ENCODE data around the gene ARHGEF10L. TPM values are rescaled to one million over a fixed set of nuclear protein-coding genes. Genes with fewer than 3 reads are reported as not detected.

The ARHGEF10L gene
- polyA plus RNA-seq, 2 donors = 39.1 to 64.4 TPM

- peaks cover 5 to 45% of the 10 kb centered on the region in 2 donors for H3K36me3 ChIP-seq (ENCODE audit: control insufficient read depth in 2 of 2, insufficient read depth in 2 of 2, low read length in 1 of 2)
- no peaks in the 10 kb centered on the region for H3K9me3 ChIP-seq (ENCODE audit: control insufficient read depth in 2 of 2, insufficient read depth in 1 of 2, low read depth in 1 of 2, low read length in 1 of 2)
- no peak overlapping the region for H3K4me3 ChIP-seq (ENCODE audit: low read depth in 1 of 2, low read length in 2 of 2)
- no peak overlapping the region for H3K27ac ChIP-seq (ENCODE audit: low read depth in 2 of 2, low read length in 1 of 2)
- 83 to 85% methylated on average over 14 of the region's 14 CpGs for WGBS, 2 donors
- no peaks in the 10 kb centered on the region for H3K27me3 ChIP-seq (ENCODE audit: control insufficient read depth in 1 of 2, insufficient read depth in 2 of 2, low read length in 2 of 2)
- H3K4me1 ChIP-seq (ENCODE audit: control insufficient read depth in 2 of 2, insufficient read depth in 2 of 2, low read length in 1 of 2) = no peaks in the 10 kb centered on the region
These were observed 104.6 kb downstream of the ARHGEF10L start for GRCh38 chr1:17643861-17644703.

GRCh38 chr1:17645068-17645911 is 105.8 kb downstream of the ARHGEF10L start:
- peaks cover 8 to 33% of the 10 kb centered on the region in 2 donors for H3K36me3 ChIP-seq (ENCODE audit: control insufficient read depth in 2 of 2, insufficient read depth in 2 of 2, low read length in 1 of 2)
- WGBS, 2 donors = 90 to 91% methylated on average over 28 of the region's 28 CpGs

DNA sequence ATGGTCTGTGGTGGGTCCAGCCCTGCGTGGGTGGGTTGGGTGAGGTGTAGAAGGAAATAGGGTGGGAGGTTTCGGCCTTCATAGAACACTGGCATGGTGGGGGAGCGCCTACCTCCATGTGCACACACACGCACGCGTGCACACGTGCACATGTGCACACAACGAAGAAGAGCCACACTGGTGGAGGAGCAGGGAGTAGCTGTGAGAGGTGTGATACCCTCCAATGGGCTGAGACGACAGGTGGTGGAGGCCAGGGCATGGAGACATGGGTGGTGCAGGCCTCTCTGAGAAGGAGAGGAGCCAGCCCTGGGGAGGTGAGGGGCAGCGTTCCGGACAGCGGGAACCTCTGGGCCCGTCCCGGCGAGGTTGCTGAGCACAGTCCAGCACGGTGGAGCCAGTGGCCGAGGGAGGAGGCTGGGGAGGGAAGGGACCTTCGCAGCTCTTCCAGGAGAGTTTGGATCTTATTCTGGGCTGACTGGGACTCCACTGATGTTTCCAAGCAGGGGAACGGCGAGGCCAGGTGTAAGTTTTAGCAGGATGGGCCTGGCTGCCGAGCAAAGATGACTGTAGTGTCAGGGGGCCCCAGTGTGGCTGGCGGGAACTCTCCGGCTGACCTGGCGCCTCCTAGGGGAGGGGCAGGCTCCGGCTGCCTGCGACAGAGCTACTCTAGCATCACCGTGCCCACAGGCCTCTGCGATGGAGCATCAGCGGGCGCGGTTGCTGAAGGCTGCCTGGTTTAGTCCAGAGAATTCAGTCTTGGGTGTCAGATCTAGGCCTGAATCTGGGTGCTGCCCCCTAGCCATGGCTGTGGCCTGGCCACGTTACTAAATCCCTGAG is 107.2 kb downstream of the ARHGEF10L start:
- Histone ChIP-seq H3K27me3 (ENCODE audit: control insufficient read depth in 1 of 2, insufficient read depth in 2 of 2, low read length in 2 of 2) (no peaks in the 10 kb centered on the region), H3K36me3 (ENCODE audit: control insufficient read depth in 2 of 2, insufficient read depth in 2 of 2, low read length in 1 of 2) (peaks cover 8 to 39% of the 10 kb centered on the region in 2 donors), H3K27ac (ENCODE audit: low read depth in 2 of 2, low read length in 1 of 2) (no peak overlapping the region), H3K4me3 (ENCODE audit: low read depth in 1 of 2, low read length in 2 of 2) (no peak overlapping the region), H3K4me1 (ENCODE audit: control insufficient read depth in 2 of 2, insufficient read depth in 2 of 2, low read length in 1 of 2) (no peaks in the 10 kb centered on the region), H3K9me3 (ENCODE audit: control insufficient read depth in 2 of 2, insufficient read depth in 1 of 2, low read depth in 1 of 2, low read length in 1 of 2) (no peaks in the 10 kb centered on the region)
- 82 to 90% methylated on average over 32 of the region's 32 CpGs for WGBS, 2 donors

More at GRCh38 chr1:17645068-17645911, 105.8 kb downstream of the ARHGEF10L start:
- Histone ChIP-seq H3K9me3 (ENCODE audit: control insufficient read depth in 2 of 2, insufficient read depth in 1 of 2, low read depth in 1 of 2, low read length in 1 of 2) (no peaks in the 10 kb centered on the region), H3K4me3 (ENCODE audit: low read depth in 1 of 2, low read length in 2 of 2) (no peak overlapping the region), H3K27me3 (ENCODE audit: control insufficient read depth in 1 of 2, insufficient read depth in 2 of 2, low read length in 2 of 2) (no peaks in the 10 kb centered on the region), H3K4me1 (ENCODE audit: control insufficient read depth in 2 of 2, insufficient read depth in 2 of 2, low read length in 1 of 2) (no peaks in the 10 kb centered on the region), H3K27ac (ENCODE audit: low read depth in 2 of 2, low read length in 1 of 2) (no peak overlapping the region)

GRCh38 chr1:17648457-17649145 is 109.1 kb downstream of the ARHGEF10L start:
- 56 to 67% methylated on average over 20 of the region's 20 CpGs for WGBS, 2 donors
- H3K27ac ChIP-seq (ENCODE audit: low read depth in 2 of 2, low read length in 1 of 2) = peak overlapping the region; percentile 7 to 28
- peaks cover 8 to 51% of the 10 kb centered on the region in 2 donors for H3K36me3 ChIP-seq (ENCODE audit: control insufficient read depth in 2 of 2, insufficient read depth in 2 of 2, low read length in 1 of 2)
- H3K9me3 ChIP-seq (ENCODE audit: control insufficient read depth in 2 of 2, insufficient read depth in 1 of 2, low read depth in 1 of 2, low read length in 1 of 2) = no peaks in the 10 kb centered on the region
- no peaks in the 10 kb centered on the region for H3K27me3 ChIP-seq (ENCODE audit: control insufficient read depth in 1 of 2, insufficient read depth in 2 of 2, low read length in 2 of 2)
- H3K4me3 ChIP-seq (ENCODE audit: low read depth in 1 of 2, low read length in 2 of 2) = no peak overlapping the region
- no peaks in the 10 kb centered on the region for H3K4me1 ChIP-seq (ENCODE audit: control insufficient read depth in 2 of 2, insufficient read depth in 2 of 2, low read length in 1 of 2)

DNA sequence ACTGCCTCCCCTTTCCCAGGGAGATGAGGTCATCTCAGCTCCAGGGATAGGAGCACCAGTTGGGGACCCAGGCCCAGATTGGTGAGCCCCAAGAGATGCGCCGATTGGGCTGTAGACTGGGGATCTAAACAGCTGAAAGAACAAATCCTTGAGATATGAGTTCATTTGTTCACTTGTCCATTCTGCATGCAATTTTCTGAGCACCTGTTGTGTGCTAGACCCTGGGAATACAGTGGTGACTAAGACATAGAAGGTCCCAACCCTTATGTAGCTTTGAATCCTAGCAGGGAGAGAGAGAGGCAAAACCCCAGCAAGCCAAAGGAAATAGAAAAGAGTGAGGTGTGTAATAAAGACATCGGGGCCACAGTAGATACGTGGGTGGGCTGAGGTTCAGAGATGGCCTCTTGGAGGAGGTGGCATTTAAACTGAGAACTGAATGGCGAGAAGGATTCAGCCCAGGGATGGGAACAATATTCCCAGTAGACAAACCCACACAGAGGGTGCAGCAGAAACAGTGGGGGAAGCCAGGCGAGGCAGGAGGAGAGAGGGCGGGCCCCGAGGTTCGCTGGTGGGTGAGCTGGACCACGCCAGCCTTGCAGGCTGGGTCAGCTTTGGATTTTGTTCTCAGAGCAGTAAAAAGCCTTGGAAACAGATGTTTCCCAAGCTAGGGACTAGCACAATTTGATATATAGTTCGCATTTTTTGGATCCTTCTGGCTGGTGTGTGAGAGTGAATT is 110.0 kb downstream of the ARHGEF10L start:
- Histone ChIP-seq H3K27me3 (ENCODE audit: control insufficient read depth in 1 of 2, insufficient read depth in 2 of 2, low read length in 2 of 2) (no peaks in the 10 kb centered on the region), H3K4me3 (ENCODE audit: low read depth in 1 of 2, low read length in 2 of 2) (no peak overlapping the region), H3K4me1 (ENCODE audit: control insufficient read depth in 2 of 2, insufficient read depth in 2 of 2, low read length in 1 of 2) (no peaks in the 10 kb centered on the region), H3K9me3 (ENCODE audit: control insufficient read depth in 2 of 2, insufficient read depth in 1 of 2, low read depth in 1 of 2, low read length in 1 of 2) (no peaks in the 10 kb centered on the region), H3K27ac (ENCODE audit: low read depth in 2 of 2, low read length in 1 of 2) (peak overlapping the region in 1 of 2 donors; percentile 19), H3K36me3 (ENCODE audit: control insufficient read depth in 2 of 2, insufficient read depth in 2 of 2, low read length in 1 of 2) (peaks cover 3 to 51% of the 10 kb centered on the region in 2 donors)
- WGBS, 2 donors = 89% methylated on average over 11 of the region's 11 CpGs

- Histone ChIP-seq H3K9me3 (ENCODE audit: control insufficient read depth in 2 of 2, insufficient read depth in 1 of 2, low read depth in 1 of 2, low read length in 1 of 2) (no peaks in the 10 kb centered on the region), H3K27ac (ENCODE audit: low read depth in 2 of 2, low read length in 1 of 2) (no peak overlapping the region), H3K27me3 (ENCODE audit: control insufficient read depth in 1 of 2, insufficient read depth in 2 of 2, low read length in 2 of 2) (no peaks in the 10 kb centered on the region), H3K4me1 (ENCODE audit: control insufficient read depth in 2 of 2, insufficient read depth in 2 of 2, low read length in 1 of 2) (no peaks in the 10 kb centered on the region), H3K36me3 (ENCODE audit: control insufficient read depth in 2 of 2, insufficient read depth in 2 of 2, low read length in 1 of 2) (peaks cover 7 to 64% of the 10 kb centered on the region in 2 donors), H3K4me3 (ENCODE audit: low read depth in 1 of 2, low read length in 2 of 2) (no peak overlapping the region)
- 75 to 76% methylated on average over 7 of the region's 7 CpGs for WGBS, 2 donors
These were observed 113.8 kb downstream of the ARHGEF10L start for GRCh38 chr1:17653276-17653675.

GRCh38 chr1:17653728-17654351 is 114.3 kb downstream of the ARHGEF10L start:
- Histone ChIP-seq H3K27ac (ENCODE audit: low read depth in 2 of 2, low read length in 1 of 2) (no peak overlapping the region), H3K4me3 (ENCODE audit: low read depth in 1 of 2, low read length in 2 of 2) (no peak overlapping the region), H3K36me3 (ENCODE audit: control insufficient read depth in 2 of 2, insufficient read depth in 2 of 2, low read length in 1 of 2) (peaks cover 10 to 65% of the 10 kb centered on the region in 2 donors), H3K4me1 (ENCODE audit: control insufficient read depth in 2 of 2, insufficient read depth in 2 of 2, low read length in 1 of 2) (no peaks in the 10 kb centered on the region), H3K9me3 (ENCODE audit: control insufficient read depth in 2 of 2, insufficient read depth in 1 of 2, low read depth in 1 of 2, low read length in 1 of 2) (no peaks in the 10 kb centered on the region), H3K27me3 (ENCODE audit: control insufficient read depth in 1 of 2, insufficient read depth in 2 of 2, low read length in 2 of 2) (no peaks in the 10 kb centered on the region)
- 61 to 67% methylated on average over 8 to 9 of the region's 9 CpGs for WGBS, 2 donors

GRCh38 chr1:17654519-17654918 is 115.0 kb downstream of the ARHGEF10L start:
- H3K27me3 ChIP-seq (ENCODE audit: control insufficient read depth in 1 of 2, insufficient read depth in 2 of 2, low read length in 2 of 2) = no peaks in the 10 kb centered on the region
- H3K9me3 ChIP-seq (ENCODE audit: control insufficient read depth in 2 of 2, insufficient read depth in 1 of 2, low read depth in 1 of 2, low read length in 1 of 2) = no peaks in the 10 kb centered on the region
- 63 to 71% methylated on average over 2 of the region's 2 CpGs for WGBS, 2 donors
- H3K4me1 ChIP-seq (ENCODE audit: control insufficient read depth in 2 of 2, insufficient read depth in 2 of 2, low read length in 1 of 2) = no peaks in the 10 kb centered on the region
- H3K36me3 ChIP-seq (ENCODE audit: control insufficient read depth in 2 of 2, insufficient read depth in 2 of 2, low read length in 1 of 2) = peaks cover 12 to 70% of the 10 kb centered on the region in 2 donors
- no peak overlapping the region for H3K4me3 ChIP-seq (ENCODE audit: low read depth in 1 of 2, low read length in 2 of 2)
- H3K27ac ChIP-seq (ENCODE audit: low read depth in 2 of 2, low read length in 1 of 2) = no peak overlapping the region

All from esophagus (tissue), 2 donors.